Epithelial cell of proximal tubule (primary cell): ENCODE results near the gene RCSD1. TPM values are rescaled to one million over a fixed set of nuclear protein-coding genes. Genes with fewer than 3 reads are reported as not detected.

Experiments used
- DNase-seq: peaks from one replicate; pipeline ENCODE4 v3.0.0-alpha.2; 2011; ENCODE audit warnings: low read depth
- H3K4me3 ChIP-seq: 2 replicates; pipeline ENCODE4 v1.5.1; 2011; ENCODE audit warnings: low read depth, mild to moderate bottlenecking, low read length
- total RNA-seq: library from RNA; depleted of rRNA; stranded (reverse); fragments of >200 nt; gene quantifications from 2 replicates; pipeline ENCODE4 v1.2.3, GENCODE V29; 2015
- TF ChIP-seq, protein P1 (sequence below): conservative IDR thresholded peaks from 2 replicates; pipeline ENCODE4 v1.5.1; 2012; ENCODE audit warnings: low read depth, mild to moderate bottlenecking, low read length

RCSD1 gene
- total RNA-seq, 1 donor from 2014 or later = not detected

DNA sequence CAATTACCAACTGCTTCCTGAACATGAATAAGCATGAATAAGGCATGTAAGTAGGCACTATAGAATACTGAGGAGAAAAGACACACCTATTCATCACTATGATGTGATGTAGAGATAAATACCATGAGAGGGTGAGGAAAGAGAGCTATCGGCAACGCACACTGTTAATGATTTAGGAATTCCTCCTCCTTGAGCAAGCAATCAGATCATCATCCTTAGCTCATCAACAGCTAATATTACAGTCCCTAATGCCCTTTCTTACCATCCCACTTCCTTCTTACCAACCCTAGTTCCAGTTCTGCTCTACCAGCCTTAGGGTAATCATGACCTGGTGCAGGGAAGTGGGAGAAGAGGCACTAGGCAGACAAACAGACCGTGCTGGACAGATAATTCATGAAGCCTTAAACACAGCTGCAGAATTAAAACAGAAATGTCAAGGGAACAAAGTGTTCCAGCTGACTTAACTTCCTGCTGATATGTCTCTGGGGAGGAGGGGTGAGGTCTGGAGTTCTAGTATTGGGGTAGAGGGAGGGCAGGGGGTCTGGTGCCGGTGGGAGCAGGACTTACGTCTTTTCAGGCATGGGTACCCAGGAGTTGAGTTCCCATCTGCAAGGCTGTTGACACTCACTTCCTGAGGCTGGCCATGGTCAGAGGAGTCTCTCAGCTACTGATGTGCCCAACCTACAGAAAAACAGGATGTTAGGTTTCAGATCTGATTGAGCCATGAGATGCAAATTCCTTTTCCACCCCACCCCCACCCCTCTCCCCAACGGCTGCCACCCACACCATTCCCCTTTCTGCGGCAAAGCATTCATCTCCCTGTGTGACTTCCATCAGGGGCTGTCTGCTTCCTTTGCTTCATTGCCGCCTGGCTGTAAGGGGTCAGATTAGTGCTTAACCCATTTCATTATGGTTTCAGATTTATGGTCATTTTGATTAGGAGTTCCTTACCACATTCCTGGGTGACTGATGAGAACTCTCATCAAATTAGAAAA, 12.6 kb upstream of the RCSD1 start:
- TF ChIP-seq, protein P1, sequence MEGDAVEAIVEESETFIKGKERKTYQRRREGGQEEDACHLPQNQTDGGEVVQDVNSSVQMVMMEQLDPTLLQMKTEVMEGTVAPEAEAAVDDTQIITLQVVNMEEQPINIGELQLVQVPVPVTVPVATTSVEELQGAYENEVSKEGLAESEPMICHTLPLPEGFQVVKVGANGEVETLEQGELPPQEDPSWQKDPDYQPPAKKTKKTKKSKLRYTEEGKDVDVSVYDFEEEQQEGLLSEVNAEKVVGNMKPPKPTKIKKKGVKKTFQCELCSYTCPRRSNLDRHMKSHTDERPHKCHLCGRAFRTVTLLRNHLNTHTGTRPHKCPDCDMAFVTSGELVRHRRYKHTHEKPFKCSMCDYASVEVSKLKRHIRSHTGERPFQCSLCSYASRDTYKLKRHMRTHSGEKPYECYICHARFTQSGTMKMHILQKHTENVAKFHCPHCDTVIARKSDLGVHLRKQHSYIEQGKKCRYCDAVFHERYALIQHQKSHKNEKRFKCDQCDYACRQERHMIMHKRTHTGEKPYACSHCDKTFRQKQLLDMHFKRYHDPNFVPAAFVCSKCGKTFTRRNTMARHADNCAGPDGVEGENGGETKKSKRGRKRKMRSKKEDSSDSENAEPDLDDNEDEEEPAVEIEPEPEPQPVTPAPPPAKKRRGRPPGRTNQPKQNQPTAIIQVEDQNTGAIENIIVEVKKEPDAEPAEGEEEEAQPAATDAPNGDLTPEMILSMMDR = no peak
- peak; percentile 44 for DNase-seq
- H3K4me3 ChIP-seq = no peak overlapping the region

DNA sequence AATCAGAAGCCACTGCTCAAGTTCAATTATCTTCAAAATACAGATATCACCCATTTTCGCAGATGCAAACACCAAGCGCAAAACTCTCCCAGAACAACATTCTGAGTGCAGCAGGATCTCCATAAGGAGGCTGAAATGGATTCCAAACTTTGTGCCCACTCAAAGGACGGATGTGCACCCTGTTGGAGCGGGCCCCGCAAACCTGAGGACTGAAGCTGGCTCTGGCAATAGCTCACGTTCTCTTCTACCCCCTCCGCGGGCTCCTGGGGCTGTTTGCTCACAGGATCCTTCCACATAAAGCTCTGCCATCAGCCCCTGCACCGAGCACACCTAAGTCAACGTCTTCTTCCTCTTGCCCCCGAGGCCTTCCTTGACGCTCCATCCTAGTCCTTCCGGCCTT, 11.7 kb upstream of the RCSD1 start:
- TF ChIP-seq, protein P1 = no peak
- H3K4me3 ChIP-seq = no peak overlapping the region
- DNase-seq = no peak

DNA sequence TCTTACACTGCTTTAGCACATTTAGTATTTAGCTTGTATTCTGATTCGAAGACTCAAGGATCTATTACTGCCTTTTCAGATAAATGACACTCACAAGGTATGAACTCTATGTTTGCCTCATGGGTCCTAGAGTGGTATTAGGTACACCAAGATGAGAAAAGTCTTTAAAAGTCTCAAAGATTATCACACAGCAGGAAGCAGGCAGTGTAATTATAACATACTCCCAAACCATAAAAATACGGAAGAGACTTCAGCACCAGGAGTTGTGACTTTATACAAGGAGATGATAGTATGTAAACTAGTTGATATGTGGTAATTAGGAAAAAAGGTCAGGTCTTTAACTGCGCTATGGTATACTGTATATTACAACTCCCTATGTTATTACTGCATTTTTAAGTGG, 11.2 kb upstream of the RCSD1 start:
- no peak overlapping the region for H3K4me3 ChIP-seq
- TF ChIP-seq, protein P1 = no peak
- DNase-seq = no peak

DNA sequence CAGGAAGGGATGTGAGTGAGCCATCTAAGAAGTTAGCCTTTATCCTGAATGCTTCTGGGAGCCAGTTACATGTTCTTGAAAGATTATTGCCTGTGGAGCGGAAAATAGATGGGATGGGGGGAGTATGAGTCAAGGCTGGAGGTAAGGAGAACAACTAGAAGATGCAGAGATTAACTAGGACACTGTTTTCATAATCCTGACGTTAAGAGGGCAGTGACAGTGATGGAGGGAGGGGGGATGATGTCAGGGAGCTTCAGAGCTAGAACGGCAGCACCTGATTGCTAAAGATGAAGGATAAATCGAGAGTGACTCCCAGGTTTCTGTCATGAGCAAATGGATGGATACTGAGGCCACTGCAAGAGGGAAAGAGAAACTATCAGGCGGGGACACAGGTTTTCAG, 10.0 kb upstream of the RCSD1 start:
- TF ChIP-seq, protein P1 = no peak
- no peak for DNase-seq
- H3K4me3 ChIP-seq = no peak overlapping the region

DNA sequence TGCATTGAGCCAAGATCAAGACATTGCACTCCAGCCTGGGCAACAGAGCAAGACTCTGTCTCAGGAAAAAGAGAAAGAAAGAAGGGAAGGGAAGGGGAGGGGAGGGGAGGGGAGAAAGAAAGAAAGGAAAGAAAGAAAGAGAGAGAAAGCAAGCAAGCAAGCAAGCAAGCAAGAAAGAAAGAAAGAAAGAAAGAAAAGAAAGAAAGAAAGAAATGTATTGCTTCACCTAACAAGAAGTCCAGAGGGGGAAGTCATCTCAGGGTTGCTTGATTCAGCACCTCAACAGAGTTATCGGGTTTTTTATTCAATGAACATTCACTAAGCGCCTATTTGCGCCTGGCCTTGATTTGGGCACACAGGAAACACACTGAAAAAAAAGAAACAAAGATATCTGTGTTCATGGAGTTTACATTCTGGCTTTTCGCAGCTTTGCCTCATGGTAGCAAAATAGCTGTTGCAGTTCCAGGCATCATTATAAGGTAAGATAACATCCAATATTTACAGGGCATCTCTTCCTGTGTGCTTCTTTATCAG, 8.2 kb upstream of the RCSD1 start:
- TF ChIP-seq, protein P1 = no peak
- H3K4me3 ChIP-seq = no peak overlapping the region
- no peak for DNase-seq

DNA sequence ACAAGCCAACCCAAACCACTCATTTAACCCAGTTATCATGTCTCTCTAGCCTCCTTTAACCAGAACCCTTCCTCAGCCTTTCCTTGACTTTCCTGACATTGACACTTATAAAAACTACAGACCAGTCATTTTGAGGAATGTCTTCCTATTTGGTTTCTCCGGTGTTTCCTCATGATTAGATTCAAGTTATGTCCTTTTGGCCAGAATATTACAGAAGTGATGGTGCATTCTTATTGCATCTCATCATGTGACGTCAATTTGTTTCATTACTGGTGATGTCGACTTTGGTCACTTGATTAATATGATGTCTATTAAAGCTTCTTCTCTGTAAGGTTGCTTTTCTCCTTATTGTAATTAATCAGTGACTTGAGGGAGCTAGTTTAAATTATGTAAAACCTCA, 6.1 kb upstream of the RCSD1 start:
- TF ChIP-seq, protein P1 = no peak
- no peak for DNase-seq
- no peak overlapping the region for H3K4me3 ChIP-seq
